NCI-H510A (cell line): ENCODE measurements around the gene SPON1.
"Not testable (repeated sequence)": the region's sequence is repeated elsewhere in the genome, so short reads cannot be mapped to it uniquely, and the experiment has no call there.

ENCODE experiments used
- DNase-seq: peaks from one replicate; lab custom pipeline; 2025; lab: John Stamatoyannopoulos, UW

Gene SPON1

DNA sequence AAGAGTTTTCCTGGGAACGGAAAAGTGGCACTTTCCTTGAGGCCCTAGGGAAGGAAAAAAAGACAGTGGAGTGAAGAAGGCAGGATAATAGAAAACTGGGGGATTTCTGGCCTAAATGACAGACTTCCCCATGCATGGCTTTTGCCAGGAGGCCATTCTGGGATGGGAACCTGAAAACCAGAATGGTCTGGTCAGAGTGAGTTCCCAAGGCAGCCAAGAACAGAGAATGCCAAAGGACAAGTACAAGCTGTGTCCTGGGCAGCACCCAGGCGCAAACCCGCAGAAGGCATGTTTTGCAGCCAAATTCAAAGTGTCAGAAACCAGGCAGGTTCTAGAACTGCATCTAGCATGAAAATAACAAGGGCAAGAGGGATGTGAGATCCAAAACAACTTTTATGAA is 162.4 kb downstream of the SPON1 start:
- DNase-seq: no peak

- no peak for DNase-seq
These were observed 163.0 kb downstream of the SPON1 start for GRCh38 chr11:14125529-14125928.

- no peak for DNase-seq
These were observed 165.2 kb downstream of the SPON1 start for GRCh38 chr11:14127679-14128078.

- DNase-seq: no peak
These were observed 169.8 kb downstream of the SPON1 start for GRCh38 chr11:14132312-14132711.

- no peak for DNase-seq
These were observed 170.9 kb downstream of the SPON1 start for GRCh38 chr11:14133381-14133780.

DNA sequence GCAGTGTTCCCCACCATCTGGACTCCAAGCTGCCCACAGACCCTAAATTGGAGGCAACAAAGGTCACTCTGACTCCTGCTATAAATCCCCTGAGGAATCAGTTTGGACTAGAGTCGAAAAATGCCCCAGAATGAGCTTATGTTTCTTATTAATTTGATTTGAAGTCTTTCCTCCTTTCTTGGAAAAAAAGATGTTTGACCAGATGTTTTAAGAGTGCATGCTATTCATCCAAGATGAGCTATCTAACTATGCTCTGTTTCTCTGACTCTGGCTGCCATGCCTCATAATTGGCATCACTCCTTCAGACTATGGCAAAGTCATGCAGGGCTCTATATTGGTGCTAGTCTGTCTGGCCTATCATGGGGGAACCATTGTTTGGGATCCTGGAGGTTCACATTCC is 174.0 kb downstream of the SPON1 start:
- DNase-seq: no peak

- DNase-seq: no peak
These were observed 174.8 kb downstream of the SPON1 start for GRCh38 chr11:14137284-14137683.

GRCh38 chr11:14140991-14141390 is 178.5 kb downstream of the SPON1 start:
- DNase-seq: no peak

- DNase-seq: no peak
These were observed 179.2 kb downstream of the SPON1 start for GRCh38 chr11:14141676-14142075.

DNA sequence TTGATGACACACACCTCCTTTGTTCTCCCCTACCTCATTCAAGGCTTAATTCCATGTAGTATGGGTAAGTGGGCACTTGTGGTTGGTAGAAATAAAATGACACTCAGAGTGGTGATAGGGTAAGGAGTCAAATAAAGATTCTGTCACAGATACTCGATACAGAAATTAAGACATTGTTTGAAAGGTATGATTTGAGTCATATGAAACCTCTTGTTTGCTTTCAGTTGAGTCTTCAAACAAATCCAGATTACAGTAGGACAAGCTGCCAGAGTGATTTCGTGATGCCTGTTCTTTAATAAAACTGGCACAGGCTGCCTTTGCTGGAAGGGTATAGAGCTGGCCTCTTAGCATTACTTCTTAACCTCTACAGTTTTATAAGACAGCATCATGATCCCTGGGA is 182.4 kb downstream of the SPON1 start:
- no peak for DNase-seq

DNA sequence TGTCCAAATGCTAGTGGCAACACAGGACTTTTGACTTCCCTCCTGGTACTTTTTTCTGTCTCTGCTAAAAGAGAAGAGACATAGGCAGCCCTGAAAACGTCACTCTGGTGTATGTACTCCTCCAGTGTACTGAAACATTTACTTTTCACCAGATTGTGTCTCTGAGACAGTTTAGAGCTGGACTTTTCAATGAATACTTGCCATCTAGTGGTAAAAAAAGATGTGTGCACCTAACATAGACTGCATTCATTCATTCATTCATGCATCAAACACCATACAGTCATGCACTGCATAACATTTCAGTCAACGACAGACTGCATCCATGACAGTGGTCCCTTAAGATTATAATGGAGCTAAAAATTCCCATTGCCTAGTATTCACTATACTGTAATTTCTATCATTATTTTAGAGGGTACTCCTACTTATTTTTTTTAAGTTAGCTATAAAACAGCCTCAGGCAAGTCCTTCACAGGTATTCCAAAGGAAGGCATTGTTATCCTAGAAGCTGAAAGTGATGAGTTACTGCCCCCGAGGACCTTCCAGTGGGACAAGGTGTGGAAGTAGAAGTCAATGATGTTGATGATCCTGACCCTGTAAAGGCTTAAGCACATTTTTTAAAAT is 186.2 kb downstream of the SPON1 start:
- DNase-seq: no peak

DNA sequence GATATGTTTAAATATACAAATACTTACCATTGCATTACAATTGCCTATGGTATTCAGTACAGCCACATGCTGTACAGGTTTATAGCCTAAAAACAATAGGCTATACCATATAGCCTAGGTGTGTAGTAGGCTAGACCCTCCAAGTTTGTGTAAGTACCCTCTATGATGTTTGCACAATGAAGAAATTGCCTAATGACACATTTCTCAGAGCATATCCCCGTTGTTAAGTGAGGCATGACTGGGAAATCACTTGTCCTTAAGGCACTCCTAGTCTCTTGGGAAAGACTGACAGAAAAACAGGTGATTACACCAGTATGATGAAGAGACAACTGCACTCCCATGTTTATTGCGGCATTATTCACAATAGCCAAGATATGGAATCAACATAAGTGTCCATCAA is 187.2 kb downstream of the SPON1 start:
- no peak for DNase-seq

DNA sequence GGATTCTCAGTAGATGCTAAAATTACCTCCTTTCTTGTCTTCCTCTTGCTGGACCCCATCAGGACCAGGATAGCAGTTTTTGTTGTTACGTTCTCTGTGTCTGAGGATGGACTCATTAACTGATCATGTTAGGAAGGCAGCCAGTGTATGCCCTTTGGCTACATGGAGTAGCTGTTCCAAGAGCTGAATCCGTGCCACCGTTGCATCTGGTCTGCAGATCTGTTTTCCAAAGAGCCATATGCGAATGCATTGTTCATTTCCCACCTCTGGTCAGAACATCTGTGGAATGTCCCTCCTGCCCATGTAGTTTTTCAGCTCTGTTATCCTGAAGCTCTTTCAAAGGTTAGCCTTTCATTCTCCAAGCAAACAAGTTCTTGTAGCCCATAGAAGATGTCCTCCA is 188.4 kb downstream of the SPON1 start:
- DNase-seq: no peak

GRCh38 chr11:14154103-14154502 is 191.6 kb downstream of the SPON1 start:
- DNase-seq: not testable (repeated sequence)

DNA sequence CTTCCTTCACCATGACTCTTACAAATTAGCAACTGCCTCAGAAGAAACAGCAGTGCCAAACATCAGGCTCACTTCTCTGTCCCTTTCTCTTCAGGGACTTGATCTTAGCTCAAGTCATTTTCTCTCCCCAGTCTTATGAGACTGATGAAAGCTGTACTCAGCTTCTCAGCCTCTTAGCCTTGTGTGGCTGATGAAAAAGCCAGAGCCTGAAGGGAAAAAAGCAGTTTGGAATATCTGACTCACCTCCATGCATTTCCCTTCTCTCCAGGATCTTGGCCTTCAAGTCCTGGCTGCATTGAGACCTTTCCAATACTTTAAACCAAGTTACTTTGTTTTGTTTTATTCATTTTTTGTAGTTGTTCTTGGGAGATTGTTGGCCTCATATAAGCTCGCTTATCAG is 195.9 kb downstream of the SPON1 start:
- no peak for DNase-seq

GRCh38 chr11:14163576-14163975 is 201.1 kb downstream of the SPON1 start:
- no peak for DNase-seq

- not testable (repeated sequence) for DNase-seq
These were observed 211.2 kb downstream of the SPON1 start for GRCh38 chr11:14173679-14174078.

DNA sequence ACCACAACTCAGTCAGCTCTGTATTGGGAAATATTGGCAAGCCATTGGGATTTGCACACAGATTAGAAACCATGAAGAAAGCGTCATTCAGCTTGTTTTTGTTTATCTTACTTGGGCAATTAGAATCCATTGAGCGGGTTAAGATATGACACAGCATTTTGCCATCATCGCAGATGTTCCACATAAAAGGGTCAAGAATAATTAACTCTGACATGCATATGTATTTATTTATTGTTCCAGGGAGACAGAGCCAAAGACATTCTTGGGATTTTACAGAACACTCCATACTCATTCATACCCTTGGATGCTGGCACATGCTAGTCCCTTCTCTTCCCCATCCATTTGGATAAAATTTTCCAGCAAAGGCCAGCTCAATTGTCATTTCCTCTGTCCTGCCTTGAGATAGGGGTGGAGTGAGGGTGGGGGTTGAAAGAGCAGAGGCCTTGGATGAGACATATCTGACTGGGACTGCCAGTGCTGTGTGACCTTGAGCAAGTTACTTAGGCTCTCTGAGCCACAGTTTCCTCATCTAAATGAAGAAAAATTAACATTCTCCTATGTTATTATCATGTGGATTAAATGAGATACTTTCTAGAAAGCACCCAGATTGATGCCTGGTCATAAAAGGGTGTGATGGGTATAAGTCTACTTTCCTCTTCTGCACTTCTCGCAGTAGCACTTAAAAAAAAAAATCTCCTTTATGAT is 216.7 kb downstream of the SPON1 start:
- no peak for DNase-seq

DNA sequence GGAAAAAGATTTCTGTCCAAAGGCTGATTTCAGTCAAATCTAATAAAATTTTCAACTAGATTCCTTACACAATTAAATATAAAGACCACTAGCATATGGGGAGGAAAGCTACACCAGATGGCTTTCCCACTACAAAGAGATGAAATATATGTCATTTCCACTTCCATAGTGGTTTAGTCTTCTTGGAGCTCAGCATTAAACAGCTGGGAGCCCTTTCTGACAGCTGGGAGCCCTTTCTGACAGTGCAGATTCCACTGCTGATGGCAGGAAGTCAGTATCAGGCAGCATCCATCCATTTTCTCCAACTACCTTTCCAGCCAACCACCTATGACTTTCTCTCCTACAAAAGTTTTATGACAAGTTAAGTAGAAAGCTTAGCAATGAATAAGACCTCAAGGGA is 218.6 kb downstream of the SPON1 start:
- DNase-seq: no peak

- no peak for DNase-seq
These were observed 220.4 kb downstream of the SPON1 start for GRCh38 chr11:14182833-14183364.

DNA sequence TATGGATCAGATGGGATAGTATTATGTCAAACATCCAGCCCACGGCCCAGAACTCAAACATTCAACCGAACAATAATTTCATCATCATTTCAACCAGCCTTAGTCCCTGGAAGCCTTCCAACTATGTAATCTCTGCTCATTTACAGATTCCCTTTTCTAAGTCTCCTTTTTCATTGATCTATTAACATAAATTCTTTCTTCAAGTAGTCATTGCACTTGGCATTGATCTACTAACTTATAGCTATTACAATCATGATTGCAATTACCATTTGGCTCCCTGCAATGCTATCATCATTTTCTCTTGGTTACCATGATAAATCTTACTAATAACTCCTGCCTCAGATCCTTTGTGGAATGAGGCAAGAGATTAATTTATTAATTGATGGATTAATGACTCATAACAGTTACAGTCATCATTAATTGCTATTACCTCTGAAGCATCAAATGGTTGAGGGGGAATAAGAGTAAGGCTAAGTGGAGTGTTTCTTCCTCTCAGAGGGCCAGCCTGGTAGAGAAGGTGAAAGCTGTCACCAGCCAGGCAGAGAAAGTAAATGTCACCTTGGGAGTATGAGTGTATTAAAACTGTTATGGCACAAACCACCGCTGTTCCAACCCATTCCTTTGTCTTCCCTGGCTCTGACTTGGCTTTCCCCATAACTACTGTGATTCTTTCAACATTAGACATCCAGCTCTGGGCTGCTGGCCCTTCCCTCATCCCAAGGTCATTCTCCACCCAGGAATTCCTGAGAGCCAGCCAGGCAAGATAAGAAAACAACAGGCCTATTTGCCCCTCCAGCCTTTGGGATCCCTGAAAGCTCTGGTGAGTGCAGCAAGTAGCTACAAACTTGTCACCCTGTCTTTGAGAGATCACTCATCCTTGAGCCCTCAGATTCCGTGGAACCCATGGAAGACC is 221.8 kb downstream of the SPON1 start:
- DNase-seq: no peak

GRCh38 chr11:14185461-14185860 is 222.9 kb downstream of the SPON1 start:
- DNase-seq: no peak
